ENCODE measurements around the gene TBC1D2B.
"Not testable (repeated sequence)": the region's sequence is repeated elsewhere in the genome, so short reads cannot be mapped to it uniquely, and the experiment has no call there.

TBC1D2B gene

DNA sequence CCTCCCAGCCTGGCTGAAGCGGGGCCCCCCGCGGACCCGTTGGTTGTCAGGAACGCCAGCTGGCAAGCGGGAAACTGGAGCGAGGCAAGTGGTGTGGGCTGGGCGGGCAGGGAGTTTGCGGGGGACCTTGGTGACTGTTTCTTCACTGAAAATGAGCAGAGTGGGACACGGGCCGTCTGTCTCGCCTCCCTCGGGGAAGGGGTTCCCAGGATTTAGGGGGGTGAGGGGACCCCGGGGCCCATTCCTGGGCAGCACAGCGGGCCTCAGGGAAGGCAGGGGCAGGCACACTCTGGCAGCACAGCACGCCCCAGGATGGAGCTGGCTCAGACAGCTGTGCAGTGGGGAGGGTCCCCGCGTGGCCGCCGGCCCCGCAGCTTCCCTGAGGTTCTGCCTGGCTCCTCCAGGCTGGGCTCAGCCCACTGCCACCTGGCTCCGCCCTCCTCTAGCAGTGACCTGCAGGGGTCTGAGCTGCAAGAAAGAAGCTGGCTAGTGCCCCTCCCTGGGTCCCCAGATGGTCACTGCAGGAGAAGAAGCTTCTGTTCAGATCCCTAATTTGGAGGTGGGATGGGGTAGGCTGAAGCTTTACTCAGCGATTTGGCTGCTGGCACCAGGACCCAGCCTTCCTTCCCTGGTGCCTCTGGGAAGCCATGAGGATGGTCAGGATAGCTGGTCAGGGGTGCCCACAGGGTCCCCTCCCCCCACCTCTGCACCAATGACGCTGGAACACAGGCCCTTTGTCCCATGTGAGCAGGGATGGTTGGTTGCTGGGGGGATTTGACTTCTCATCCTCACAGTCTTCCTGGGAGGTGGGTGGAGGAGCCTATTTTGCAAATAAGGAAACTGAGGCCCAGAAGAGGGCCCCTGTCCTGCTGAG is 90.4 kb downstream of the TBC1D2B start:
- no peak for DNase-seq (ENCODE audit: low spot score)

DNA sequence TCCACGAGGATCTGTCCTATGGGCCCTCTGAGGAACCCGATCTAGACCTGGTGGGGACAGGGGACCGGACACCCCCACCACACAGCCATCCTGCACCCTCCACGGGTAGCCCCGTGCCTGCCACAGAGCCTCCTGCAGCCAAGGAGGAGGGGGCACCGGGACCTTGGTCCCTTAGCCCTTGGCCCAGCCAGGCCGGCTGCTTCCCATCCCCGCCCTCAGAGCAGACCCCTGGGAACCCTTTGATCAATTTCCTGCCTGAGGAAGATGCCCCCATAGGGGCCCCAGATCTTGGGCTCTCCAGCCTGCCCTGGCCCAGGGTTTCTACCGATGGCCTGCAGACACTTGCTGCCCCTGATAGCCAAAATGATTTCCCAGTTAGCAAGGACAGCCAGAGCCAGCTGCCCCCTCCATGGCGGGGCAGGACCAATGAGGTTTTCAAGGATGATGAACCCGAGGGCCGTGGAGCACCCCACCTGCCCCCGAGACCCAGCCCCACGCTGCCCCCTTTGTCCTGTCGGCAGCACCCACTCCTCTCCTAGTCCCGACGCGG is 91.5 kb downstream of the TBC1D2B start:
- DNase-seq (ENCODE audit: low spot score), result no peak

DNA sequence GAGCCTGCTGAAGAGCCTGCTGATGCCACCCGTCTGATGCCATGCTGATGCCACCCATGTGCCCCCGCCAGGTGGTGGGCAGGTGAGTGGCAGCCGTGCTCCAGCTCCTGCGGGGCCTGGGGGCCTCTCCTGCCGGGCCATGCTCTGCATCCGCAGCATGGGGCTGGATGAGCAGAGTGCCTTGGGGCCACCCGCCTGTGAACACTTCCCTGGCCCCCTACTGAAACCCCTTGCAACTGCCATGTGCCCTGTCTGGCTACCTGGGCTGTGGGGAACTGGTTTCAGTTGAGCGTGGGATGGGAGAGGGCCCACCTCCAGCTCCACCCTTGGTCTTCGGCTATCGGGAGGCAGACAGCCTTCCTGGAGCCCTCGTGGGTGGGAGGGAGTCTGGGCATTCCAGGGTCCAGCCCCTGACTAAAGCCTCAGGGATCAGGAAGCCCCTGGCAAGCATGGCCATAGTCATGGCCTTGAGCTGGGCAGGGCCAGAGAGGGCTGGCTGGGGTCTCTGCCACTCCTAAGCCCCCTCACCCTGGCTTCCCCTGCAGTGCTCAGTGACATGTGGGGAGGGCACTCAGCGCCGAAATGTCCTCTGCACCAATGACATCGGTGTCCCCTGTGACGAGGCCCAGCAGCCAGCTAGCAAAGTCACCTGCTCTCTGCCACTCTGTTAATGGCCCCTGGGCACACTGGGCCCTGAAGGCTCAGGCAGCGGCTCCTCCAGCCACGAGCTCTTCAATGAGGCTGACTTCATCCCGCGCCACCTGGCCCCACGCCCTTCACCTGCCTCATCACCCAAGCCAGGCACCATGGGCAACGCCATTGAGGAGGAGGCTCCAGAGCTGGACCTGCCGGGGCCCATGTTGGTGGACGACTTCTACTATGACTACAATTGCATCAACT is 92.2 kb downstream of the TBC1D2B start:
- no peak for DNase-seq (ENCODE audit: low spot score)

DNA sequence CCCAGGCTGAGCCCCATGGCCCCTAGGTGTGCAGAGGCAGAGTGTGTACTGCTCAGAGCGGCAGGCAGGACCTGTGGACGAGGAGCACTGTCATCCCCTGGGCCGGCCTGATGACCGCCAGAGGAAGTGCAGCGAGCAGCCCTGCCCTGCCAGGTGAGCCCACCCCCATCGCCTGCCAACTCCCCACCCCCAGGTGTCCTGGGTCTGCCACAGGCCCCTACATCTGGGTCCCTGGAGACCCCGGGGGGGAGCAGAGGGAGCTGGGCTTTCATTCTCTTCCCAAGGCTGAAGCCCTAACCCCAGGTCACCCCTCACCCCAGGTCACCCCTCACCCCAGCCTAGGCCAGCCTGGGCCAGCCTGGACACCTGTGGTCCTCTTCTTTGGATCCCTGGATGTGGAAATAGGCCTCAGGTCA is 93.1 kb downstream of the TBC1D2B start:
- DNase-seq (ENCODE audit: low spot score), result no peak

DNA sequence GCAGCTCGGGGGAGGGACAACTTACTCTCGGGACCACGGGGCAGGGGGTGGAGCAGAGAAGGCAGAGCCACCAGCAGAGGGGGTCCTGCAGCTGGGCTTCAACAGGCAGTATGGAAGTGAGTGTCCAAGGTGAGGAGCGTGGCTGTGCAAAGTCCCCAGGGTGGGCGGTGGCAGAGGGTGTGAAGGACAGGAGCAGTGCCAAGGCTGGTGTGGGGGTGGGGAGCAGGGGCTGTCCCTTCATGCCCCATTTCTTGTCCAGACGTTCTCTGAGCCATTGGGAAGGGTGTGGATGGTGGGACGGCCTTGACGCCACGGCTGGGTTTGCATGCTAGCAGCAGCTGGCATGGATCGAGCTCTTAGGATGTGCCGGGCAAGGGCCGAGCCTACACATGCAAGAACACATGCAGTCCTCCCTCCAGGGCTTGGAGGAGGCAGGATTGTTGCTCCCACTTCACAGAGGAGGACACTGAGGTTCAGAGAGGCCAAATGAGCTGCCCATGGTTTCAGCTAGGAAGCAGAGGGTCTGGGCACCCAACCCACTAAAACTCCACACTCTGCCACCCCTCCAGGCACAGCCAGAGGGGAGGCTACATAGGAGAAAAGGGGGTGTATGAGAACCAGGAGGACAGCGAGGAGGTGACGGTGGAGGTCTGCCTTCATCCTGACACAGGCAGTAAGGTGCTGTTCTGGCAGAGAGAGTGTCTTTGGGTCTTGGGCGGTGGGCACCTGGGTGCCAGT is 93.6 kb downstream of the TBC1D2B start:
- no peak for DNase-seq (ENCODE audit: low spot score)

DNA sequence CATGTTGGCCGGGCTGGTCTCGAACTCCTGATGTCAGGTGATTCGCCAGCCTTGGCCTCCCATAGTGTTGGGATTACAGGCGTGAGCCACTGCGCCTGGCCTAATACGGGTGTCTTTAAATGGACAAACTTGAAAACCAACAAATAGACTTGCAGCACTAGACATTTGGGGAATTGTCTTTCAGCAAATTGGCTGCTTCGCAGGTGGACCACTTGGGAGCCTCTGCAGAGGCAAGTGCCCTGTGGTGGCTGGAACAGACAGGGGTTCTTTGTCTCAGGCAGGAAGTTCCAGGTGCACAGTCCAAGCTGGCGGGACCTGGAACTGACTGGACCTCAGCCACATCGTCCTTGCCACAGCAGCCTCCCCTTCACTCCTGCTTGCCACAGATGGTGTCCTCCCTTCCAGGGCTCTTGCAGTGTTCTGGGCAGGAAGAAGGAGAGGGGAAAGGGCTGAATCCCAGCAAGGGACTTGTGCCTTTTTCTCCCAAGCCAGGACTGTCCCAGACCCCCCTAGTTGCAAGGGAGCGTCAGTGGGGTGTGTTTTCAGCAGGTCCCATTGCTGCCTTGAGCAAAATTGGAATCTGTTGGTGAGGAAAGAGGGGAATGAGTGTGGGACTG is 94.3 kb downstream of the TBC1D2B start:
- DNase-seq (ENCODE audit: low spot score), result no peak

DNA sequence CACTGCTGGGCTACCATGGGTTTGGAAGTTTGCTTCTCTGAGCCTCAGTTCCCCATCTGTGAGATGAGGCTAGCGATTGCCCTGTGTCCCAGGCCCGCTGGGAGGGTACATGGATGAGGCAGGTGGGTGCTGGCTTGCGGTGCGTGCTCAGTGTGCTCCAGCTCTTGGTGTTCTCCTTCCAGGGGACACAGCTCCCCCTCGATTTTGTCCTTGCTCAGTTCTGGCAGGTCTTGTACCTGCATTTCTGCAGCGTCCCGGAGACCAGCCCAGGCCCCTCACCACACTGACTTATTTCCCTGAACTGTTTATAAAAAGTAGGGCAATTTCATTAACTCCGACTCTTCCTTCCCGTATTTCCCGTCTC is 95.4 kb downstream of the TBC1D2B start:
- DNase-seq (ENCODE audit: low spot score), result no peak

DNA sequence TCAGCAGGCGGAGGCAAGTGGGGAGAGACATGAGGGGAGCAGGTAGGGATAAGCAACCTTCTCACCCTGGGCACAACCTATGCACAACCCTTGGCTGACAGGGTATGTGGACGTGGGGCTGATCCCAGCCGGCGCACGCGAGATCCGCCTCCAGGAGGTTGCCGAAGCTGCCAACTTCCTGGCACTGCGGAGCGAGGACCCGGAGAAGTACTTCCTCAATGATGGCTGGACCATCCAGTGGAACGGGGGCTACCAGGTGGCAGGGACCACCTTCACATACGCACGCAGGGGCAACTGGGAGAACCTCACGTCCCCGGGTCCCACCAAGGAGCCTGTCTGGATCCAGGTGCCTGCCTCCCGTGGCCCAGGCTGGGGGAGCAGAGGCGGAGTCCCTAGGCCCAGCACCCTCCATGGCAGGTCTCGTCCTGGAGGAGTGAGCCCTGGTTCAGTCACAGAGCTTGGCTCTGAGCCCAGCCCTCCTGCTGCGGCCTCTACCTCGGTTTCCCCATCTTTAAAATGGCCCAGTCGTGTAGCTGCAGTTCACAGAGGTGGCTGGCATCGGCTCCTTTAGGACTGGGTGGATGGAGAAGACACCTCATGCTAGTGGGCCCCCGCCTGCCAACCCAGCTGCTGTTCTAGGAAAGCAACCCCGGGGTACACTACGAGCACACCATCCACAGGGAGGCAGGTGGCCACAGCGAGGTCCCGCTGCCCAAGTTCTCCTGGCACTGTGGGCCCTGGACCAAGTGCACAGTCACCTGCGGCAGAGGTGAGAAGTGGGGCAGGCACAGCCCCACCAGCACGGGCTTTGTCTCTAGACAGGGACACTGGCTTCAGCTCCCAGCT is 96.0 kb downstream of the TBC1D2B start:
- DNase-seq (ENCODE audit: low spot score), result no peak

DNA sequence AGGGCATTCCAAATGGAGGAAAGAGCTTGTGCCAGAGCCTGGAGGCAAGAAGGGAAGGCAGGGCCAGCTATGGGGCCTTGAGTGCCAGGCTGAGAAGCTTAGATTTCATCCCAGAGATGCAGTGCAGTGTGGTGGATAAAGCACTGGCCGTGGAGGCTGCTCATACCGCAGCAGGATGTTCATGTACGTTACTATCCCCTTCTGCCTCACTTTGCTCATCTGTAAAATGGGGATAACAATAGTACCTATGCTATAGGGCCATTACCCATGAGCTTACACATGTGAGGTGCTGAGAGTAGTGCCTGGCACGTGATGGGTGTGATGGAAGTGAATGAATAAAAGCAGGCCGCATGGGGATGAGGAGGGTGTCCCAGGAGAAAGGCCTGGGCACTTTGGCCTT is 96.8 kb downstream of the TBC1D2B start:
- not testable (repeated sequence) for DNase-seq (ENCODE audit: low spot score)

DNA sequence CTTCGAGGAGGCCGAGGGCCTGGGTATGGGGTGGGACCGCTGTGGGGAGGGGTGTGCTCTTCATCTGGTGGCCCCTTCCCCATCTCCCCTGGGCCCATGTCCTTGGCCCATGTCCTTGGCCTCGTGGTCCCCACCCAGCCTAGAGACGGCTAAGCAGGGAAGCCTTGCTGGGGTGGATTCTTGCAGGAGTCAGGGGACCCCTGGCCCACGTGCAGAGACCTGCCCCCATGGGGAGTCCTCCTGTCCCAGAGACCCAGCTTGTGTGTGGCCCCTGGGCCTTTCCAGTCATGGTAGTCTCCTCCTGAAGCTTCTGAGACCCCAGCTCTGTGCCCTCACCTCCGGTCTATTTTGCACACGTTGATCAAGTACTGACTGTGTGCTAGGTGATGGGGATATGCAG is 97.4 kb downstream of the TBC1D2B start:
- no peak for DNase-seq (ENCODE audit: low spot score)

DNA sequence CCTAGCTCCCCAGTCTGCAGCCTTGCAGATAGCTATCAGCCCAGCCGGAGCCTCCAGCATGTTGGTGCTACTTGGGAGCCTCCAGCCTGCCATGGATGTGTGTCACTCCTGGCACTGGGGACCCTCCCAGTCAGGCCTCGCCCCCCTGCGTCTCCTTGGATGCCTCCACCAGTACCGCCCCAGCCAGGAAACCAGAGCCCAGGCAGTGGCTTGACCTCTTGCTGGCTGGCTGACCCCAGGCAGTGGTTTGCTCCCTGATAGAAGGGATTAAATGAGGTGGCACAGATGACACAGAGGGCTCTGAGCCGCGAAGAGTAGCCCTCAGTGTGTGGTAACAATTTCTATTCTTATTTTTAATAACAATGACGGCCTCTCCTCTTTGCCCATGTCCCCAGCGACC is 98.4 kb downstream of the TBC1D2B start:
- not testable (repeated sequence) for DNase-seq (ENCODE audit: low spot score)

DNA sequence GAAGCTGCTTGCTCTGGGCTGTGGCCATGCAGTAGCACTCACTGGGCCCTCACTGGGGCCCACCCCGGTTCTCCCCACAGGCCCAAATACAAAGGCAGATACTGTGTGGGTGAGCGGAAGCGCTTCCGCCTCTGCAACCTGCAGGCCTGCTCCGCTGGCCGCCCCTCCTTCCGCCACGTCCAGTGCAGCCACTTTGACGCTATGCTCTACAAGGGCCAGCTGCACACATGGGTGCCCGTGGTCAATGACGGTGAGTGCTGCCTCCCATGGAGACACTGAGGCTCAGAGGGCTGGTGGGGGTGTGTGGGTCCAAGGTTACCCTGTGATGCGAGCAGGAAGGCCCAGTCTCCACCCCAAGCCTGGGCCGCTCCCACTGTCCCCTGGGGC is 98.8 kb downstream of the TBC1D2B start:
- not testable (repeated sequence) for DNase-seq (ENCODE audit: low spot score)

DNA sequence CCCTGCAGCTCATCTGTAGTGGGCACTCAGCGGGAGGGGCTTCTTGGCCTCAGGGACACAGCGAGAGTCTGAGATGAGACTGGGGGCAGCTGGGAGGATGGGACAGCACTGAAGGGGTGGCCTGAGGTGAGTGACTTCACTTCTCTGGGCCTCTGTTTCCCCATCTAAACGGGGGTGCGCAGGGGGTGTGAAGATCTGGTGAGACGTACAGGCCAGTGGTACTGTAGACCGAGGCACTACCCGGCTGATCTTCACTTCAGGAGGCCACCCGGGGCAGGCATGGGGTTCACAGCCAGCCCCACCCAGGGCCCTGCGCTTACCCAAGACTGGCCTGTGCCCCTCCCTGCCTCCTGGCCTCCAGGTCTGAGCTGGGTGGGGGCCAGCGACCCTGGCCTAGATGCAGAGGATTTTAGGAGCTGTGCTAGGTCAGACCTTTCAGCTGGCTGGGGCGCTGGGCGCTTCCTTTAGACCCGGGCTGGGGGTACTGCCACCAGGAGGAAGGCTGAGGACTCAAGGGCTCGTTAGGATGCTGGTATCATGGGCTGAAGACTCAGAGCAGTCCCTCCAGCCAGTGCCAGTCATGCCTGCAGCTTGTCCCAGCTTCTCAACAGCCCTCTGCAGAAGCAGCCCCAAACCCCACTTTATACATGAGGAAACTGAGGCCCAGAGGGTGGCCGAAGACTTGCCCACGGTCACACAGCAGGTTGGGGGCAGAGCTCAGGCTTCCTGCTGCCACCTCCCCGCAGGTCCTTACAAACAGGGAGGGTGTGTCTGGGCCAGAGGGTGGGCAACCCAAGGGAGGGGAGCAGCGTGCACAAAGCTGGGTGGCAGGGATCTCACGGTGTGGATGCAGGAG is 99.4 kb downstream of the TBC1D2B start:
- not testable (repeated sequence) for DNase-seq (ENCODE audit: low spot score)

DNA sequence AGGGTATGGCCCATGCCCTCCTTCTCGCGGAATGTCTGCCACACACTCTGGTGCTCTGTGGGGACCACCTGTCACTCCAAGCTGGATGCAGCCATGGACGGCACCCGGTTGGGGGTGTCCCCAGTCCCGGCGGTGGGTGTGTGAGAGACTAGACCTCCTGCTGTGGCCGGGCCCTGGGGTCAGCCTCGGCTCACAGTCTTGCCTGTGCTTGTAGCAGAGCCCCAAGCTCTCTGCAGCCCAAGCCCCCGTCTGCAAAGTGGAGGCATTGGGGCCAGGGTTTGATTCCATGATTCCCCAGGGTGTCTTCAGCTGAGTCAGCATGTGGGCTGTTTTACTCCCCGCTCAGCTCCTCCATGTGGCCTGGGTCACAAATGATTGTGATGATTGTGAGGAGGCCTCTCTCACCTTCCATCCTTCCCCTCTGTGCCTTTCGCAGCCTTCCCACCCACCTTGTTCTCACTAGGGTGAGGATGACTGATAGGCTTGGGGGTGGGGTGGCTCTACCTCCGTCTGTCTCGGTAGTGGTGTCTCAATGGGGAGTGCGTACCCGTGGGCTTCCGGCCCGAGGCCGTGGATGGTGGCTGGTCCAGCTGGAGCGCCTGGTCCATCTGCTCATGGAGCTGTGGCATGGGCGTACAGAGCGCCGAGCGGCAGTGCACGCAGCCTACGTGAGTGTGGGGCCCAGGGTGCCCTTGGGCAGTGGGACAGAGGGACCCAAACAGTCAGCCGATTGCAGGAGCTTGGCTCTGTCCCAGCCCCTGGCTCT is 100.6 kb downstream of the TBC1D2B start:
- DNase-seq (ENCODE audit: low spot score), result not testable (repeated sequence)

DNA sequence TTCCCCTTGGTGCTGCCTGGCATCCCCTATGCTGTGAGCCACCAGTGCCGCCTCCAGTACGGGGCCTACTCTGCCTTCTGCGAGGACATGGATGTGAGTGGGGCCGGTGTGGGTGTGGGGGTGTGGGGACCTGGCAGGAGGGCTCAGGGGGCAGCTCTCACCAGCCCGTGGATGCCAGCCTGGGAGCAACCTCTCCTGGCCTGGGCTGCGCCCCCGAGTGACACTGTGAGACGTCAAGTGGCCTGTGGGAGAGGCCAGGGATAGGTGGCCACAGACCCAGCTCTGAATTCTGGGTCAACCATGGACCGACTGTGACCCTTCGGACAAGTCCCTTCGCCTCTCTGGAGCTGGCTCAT is 101.4 kb downstream of the TBC1D2B start:
- DNase-seq (ENCODE audit: low spot score), result not testable (repeated sequence)

DNA sequence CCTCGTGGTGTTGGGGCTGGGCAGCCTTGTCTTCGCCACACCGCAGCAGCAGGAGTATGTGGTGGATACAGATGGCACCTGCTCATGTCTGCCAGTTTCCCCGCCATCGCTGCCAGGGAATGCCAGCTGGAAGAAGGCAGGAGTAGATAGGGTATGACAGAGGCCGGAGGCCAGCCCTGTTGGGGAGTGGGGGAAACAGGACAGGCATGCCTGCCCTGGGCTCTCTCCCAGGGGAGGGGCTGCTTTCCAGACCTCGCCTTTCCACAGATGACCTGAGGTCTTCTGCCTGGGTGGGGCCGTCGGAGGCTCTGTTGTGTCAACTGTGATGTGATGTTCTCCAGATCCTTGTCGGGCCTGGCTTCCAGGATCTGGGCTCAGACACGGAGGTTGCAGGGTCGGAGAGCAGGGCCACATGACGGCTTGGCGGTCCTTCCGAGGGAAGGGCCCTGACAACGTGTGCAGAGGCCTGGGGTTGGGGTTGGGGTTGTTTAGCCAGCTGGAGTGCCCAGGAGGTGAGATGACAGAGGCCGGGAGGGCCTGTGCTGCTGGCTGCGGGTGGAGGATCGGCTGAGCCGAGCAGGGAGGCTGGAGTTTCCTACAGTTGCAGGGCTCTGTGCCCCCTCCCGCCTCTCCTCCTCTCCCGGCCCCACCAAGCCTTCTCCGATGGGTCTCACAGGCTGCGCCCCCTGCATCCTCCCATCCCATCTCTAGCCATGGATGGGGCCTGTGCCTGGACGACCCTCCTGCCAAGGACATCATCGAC is 102.0 kb downstream of the TBC1D2B start:
- no peak for DNase-seq (ENCODE audit: low spot score)

DNA sequence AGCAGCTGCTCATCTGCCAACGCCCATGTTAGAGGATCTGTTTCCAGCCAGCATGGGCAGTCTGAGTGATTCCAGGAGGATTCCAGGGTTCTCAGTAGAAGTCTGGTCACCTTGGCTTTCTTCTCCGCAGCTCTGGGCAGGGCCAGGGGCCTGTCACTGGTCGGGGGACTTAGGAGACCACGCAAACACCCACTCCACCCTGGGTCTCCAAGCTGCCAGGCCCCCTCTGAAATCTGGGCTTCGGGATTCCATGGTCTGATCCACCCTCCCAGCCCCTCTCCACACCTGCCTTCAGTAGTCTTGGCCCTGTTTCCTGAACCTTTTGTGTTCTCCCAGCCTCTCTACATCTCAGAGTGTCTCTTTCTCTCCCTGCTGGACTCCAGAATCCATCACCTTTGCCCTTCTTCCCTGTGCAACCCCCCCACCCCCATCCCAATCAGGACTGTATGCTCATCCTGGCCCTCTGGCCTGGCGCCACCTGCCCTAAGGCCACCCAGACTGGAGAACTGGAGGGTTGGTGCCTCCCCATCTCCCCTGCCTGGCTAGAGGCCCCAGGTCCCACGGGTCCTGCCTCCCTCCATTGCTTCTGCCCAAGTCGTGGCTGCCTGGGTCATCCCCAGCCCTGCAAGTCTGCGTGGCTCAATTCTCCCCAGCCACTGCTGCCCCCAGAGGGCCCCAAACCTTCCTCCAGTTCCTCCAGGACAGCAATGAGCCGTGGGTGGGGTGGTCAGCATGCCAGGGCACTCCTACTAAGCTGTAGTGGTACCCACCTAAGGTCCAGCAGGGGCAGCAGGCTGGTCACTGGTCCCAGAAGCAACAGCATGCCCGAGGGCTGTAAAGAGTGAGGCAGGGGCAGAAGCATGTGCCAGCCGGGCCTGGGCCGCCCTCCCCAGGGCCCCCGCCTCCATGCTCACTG is 102.8 kb downstream of the TBC1D2B start:
- no peak for DNase-seq (ENCODE audit: low spot score)

All from hematopoietic multipotent progenitor cell treated with erythropoietin and hydrocortisone succinate and interleukin-3 and kit ligand, for 17 days (in vitro differentiated cells).